Spleen (tissue), 7 donors: ENCODE results near the gene LGALS16.

Source experiments
- POLR2AphosphoS5 ChIP-seq, 3 donors: sonication (generic); formaldehyde crosslinking; IDR thresholded peaks; one replicate each; pipeline ENCODE4 v1.5.1; 2017; ENCODE audit warnings: antibody characterized with exemption in 3 of 3
- TF ChIP-seq, protein P1 (sequence below), 11 experiments: fragments of 200-600 bp in 7 of 11; fragments of 450-650 bp in 4 of 11; sonication (generic) in 4 of 11; IDR thresholded peaks in 8 of 11; conservative IDR thresholded peaks in 3 of 11; 1 replicate in 7 of 11; 2 replicates in 4 of 11; pipeline versions ENCODE4 v1.4.0 to v1.8.0; 2016 to 2021; ENCODE audit warnings: antibody characterized with exemption in 11 of 11, inconsistent platforms in 4 of 11, mild to moderate bottlenecking in 1 of 11
- donor health status: DM: no; HTN: no; CAD: no; lungs with moderate emphysema.
- donor health status: DM: no; HTN: no; CAD: no.
- donor health status: DM: no; HTN: no; CAD: no.

DNA sequence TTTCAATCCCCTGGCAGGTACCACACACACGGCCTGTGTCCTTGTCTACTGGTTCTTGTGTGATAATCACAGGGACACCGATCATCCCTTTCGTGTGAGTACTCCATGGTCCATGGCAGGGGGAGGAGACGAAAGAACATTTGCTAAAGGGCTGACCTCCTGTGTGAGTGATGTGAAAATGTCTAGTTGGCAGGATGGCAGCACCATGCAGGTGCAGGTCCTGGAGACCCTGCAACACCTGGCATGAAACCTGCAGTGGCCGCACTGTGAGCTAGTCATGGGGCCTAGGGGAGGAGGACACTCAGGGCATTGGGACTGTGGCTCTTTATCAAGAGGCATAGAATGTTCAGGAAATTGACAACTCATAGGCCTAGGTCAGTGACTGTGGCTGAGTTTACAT lies 25.7 kb downstream of the LGALS16 start:
- TF ChIP-seq, protein P1, sequence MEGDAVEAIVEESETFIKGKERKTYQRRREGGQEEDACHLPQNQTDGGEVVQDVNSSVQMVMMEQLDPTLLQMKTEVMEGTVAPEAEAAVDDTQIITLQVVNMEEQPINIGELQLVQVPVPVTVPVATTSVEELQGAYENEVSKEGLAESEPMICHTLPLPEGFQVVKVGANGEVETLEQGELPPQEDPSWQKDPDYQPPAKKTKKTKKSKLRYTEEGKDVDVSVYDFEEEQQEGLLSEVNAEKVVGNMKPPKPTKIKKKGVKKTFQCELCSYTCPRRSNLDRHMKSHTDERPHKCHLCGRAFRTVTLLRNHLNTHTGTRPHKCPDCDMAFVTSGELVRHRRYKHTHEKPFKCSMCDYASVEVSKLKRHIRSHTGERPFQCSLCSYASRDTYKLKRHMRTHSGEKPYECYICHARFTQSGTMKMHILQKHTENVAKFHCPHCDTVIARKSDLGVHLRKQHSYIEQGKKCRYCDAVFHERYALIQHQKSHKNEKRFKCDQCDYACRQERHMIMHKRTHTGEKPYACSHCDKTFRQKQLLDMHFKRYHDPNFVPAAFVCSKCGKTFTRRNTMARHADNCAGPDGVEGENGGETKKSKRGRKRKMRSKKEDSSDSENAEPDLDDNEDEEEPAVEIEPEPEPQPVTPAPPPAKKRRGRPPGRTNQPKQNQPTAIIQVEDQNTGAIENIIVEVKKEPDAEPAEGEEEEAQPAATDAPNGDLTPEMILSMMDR (IDR thresholded peaks at IDR 0.05 in 8 of 11, conservative IDR thresholded peaks at IDR 0.05 in 3 of 11), result no peak
- TF ChIP-seq POLR2AphosphoS5 (IDR thresholded peaks at IDR 0.05), result no peak
